ENCODE results near the gene ZNF407. TPM values are rescaled to one million over a fixed set of nuclear protein-coding genes. Genes with fewer than 3 reads are reported as not detected.

ZNF407 gene
- total and polyA plus RNA-seq, 2 experiments from 2014 or later = 2.1 to 10.4 TPM

DNA sequence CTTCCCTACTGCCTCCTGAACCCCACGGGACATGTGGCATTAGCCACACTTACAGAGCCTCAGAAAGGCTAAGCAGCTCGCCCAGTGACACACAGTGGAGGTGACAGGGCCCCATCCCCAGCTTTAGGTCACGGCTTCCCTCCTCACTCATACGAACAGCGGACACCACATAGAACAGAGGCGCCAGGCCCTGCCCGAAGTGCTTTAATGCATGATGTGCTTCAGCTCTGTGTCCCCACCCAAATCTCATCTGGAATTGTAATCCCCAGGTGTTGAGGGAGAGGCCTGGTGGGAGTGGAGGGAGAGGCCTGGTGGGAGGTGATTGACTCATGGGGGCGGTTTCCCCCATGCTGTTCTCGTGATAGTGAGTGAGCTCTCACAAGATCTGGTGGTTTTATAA, 476.0 kb downstream of the ZNF407 start:
- Histone ChIP-seq H3K4me3 (no peak overlapping the region), H3F3A (replicated peaks; ENCODE audit: low read depth) (no peaks in the 10 kb centered on the region), H4K20me1 (replicated peaks; ENCODE audit: insufficient read depth) (no peaks in the 10 kb centered on the region), H2AFZ (no peak overlapping the region), H3K4me2 (no peak overlapping the region), H3K79me2 (replicated peaks; ENCODE audit: insufficient read depth) (no peaks in the 10 kb centered on the region), H3K36me3 (ENCODE audit: insufficient read depth) (no peaks in the 10 kb centered on the region), H3K9me2 (ENCODE audit: insufficient read depth) (no peaks in the 10 kb centered on the region), H3K27ac (ENCODE audit: low read depth) (no peak overlapping the region), H3K27me3 (ENCODE audit: insufficient read depth) (no peaks in the 10 kb centered on the region), H3K4me1 (ENCODE audit: insufficient read depth) (no peaks in the 10 kb centered on the region)
- ATAC-seq (no peak), DNase-seq (ENCODE audit: low spot score) (no peak)
- TF ChIP-seq CREB1 (CRISPR knock-in tag; IDR thresholded peaks at IDR 0.05; ENCODE audit: low read depth) = no peak
- no peak for TF ChIP-seq EZH2 (IDR thresholded peaks at IDR 0.05; ENCODE audit: low read depth, unreplicated experiment)
- TF ChIP-seq, protein P1, sequence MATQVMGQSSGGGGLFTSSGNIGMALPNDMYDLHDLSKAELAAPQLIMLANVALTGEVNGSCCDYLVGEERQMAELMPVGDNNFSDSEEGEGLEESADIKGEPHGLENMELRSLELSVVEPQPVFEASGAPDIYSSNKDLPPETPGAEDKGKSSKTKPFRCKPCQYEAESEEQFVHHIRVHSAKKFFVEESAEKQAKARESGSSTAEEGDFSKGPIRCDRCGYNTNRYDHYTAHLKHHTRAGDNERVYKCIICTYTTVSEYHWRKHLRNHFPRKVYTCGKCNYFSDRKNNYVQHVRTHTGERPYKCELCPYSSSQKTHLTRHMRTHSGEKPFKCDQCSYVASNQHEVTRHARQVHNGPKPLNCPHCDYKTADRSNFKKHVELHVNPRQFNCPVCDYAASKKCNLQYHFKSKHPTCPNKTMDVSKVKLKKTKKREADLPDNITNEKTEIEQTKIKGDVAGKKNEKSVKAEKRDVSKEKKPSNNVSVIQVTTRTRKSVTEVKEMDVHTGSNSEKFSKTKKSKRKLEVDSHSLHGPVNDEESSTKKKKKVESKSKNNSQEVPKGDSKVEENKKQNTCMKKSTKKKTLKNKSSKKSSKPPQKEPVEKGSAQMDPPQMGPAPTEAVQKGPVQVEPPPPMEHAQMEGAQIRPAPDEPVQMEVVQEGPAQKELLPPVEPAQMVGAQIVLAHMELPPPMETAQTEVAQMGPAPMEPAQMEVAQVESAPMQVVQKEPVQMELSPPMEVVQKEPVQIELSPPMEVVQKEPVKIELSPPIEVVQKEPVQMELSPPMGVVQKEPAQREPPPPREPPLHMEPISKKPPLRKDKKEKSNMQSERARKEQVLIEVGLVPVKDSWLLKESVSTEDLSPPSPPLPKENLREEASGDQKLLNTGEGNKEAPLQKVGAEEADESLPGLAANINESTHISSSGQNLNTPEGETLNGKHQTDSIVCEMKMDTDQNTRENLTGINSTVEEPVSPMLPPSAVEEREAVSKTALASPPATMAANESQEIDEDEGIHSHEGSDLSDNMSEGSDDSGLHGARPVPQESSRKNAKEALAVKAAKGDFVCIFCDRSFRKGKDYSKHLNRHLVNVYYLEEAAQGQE (IDR thresholded peaks at IDR 0.05; ENCODE audit: unreplicated experiment) = no peak
- TF ChIP-seq EZH2phosphoT487 (IDR thresholded peaks at IDR 0.05; ENCODE audit: unreplicated experiment) = no peak
- TF ChIP-seq ZNF331 (CRISPR knock-in tag; IDR thresholded peaks at IDR 0.05; ENCODE audit: low read depth) = no peak
- Mint-ChIP-seq H3K4me3 (no peak overlapping the region), H3K27ac (no peak overlapping the region), H3K4me1 (peaks cover 6% of the 10 kb centered on the region), H3K27me3 (ENCODE audit: insufficient read depth, low read depth, poor library complexity) (peaks cover 2% of the 10 kb centered on the region), H3K36me3 (ENCODE audit: low read depth) (peaks cover 4% of the 10 kb centered on the region; the same call in 2 of the 3 replicates), H3K9me3 (peaks cover 19% of the 10 kb centered on the region)

DNA sequence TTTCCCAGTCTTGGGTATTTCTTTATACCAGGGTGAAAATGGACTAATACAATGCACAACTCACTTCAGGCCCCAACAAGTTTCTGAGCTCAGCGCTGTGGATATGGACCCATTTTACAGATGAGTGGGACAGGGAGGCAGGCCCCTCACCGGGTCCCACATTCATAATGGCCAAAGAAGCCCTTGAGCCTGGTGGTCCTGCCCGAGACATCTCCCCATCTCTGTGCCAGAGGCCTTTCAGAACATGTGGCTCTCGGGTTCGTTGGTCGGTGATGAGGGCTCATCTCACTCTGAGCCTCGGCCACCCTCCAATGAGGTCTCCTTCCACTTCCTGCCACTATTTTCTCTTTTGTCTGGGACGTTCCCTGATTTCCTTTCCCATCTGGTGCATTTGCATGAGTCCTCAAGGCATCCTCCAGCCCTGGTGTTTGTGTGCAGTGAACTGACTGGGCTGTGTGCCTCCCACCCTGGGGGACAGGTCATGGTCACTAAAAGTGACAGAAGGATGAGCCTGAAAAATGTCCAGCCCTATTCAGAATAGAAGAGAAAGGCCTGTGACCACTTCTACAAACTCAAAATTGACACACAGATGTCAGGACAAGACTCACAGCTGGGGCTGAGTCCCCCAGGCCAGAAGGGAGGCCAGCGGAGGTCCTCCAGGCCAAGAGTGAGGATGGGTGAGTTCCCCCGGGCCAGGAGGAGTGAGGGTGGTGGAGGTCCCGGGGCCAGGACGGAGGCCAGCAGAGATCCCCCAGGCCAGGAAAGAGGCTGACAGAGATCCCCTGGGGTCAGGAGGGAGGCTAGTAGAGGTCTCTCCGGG, 476.7 kb downstream of the ZNF407 start:
- Mint-ChIP-seq H3K9me3 (peaks cover 24% of the 10 kb centered on the region), H3K36me3 (ENCODE audit: low read depth) (peaks cover 4% of the 10 kb centered on the region; the same call in 2 of the 3 replicates), H3K27ac (no peak overlapping the region), H3K4me1 (peaks cover 6% of the 10 kb centered on the region), H3K4me3 (no peak overlapping the region), H3K27me3 (ENCODE audit: insufficient read depth, low read depth, poor library complexity) (peaks cover 2% of the 10 kb centered on the region)
- no peak for ATAC-seq
- Histone ChIP-seq H3K9me2 (ENCODE audit: insufficient read depth) (no peaks in the 10 kb centered on the region), H3K4me1 (ENCODE audit: insufficient read depth) (no peaks in the 10 kb centered on the region), H4K20me1 (replicated peaks; ENCODE audit: insufficient read depth) (no peaks in the 10 kb centered on the region), H3K4me3 (no peak overlapping the region), H3K4me2 (no peak overlapping the region), H3K27ac (ENCODE audit: low read depth) (no peak overlapping the region), H3F3A (replicated peaks; ENCODE audit: low read depth) (no peaks in the 10 kb centered on the region), H3K27me3 (ENCODE audit: insufficient read depth) (no peaks in the 10 kb centered on the region), H2AFZ (no peak overlapping the region), H3K79me2 (replicated peaks; ENCODE audit: insufficient read depth) (no peaks in the 10 kb centered on the region), H3K36me3 (ENCODE audit: insufficient read depth) (no peaks in the 10 kb centered on the region)
- DNase-seq (ENCODE audit: low spot score) = no peak
- no peak for TF ChIP-seq EZH2 (IDR thresholded peaks at IDR 0.05; ENCODE audit: low read depth, unreplicated experiment)
- TF ChIP-seq NANOG (IDR thresholded peaks at IDR 0.05; ENCODE audit: borderline replicate concordance) = no peak
- TF ChIP-seq ZNF114 (CRISPR knock-in tag; IDR thresholded peaks at IDR 0.05) = no peak
- TF ChIP-seq ZNF331 (CRISPR knock-in tag; IDR thresholded peaks at IDR 0.05; ENCODE audit: low read depth) = no peak
- TF ChIP-seq EZH2phosphoT487 (IDR thresholded peaks at IDR 0.05; ENCODE audit: unreplicated experiment) = no peak
- TF ChIP-seq, protein P2, sequence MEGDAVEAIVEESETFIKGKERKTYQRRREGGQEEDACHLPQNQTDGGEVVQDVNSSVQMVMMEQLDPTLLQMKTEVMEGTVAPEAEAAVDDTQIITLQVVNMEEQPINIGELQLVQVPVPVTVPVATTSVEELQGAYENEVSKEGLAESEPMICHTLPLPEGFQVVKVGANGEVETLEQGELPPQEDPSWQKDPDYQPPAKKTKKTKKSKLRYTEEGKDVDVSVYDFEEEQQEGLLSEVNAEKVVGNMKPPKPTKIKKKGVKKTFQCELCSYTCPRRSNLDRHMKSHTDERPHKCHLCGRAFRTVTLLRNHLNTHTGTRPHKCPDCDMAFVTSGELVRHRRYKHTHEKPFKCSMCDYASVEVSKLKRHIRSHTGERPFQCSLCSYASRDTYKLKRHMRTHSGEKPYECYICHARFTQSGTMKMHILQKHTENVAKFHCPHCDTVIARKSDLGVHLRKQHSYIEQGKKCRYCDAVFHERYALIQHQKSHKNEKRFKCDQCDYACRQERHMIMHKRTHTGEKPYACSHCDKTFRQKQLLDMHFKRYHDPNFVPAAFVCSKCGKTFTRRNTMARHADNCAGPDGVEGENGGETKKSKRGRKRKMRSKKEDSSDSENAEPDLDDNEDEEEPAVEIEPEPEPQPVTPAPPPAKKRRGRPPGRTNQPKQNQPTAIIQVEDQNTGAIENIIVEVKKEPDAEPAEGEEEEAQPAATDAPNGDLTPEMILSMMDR (conservative IDR thresholded peaks at IDR 0.05; ENCODE audit: low read depth in 2 of 2) = no peak
- TF ChIP-seq, protein P1 (IDR thresholded peaks at IDR 0.05; ENCODE audit: unreplicated experiment) = no peak
- TF ChIP-seq CREB1 (CRISPR knock-in tag; IDR thresholded peaks at IDR 0.05; ENCODE audit: low read depth) = no peak
